Colonic mucosa (tissue), 4 donors: ENCODE results near the gene METTL23. TPM values are rescaled to one million over a fixed set of nuclear protein-coding genes. Genes with fewer than 3 reads are reported as not detected.

Source experiments
- DNase-seq: peaks from one replicate; pipeline ENCODE4 v3.0.0-alpha.2; 2020
- H3K27ac ChIP-seq: fragments of 200-600 bp; one replicate; pipeline ENCODE4 v1.8.0; 2021
- H3K27me3 ChIP-seq: fragments of 200-600 bp; one replicate; pipeline ENCODE4 v1.8.0; 2021
- H3K36me3 ChIP-seq: fragments of 200-600 bp; one replicate; pipeline ENCODE4 v1.8.0; 2021
- H3K4me1 ChIP-seq: fragments of 200-600 bp; one replicate; pipeline ENCODE4 v1.8.0; 2021; ENCODE audit warnings: mild to moderate bottlenecking
- H3K4me3 ChIP-seq: fragments of 200-600 bp; one replicate; pipeline ENCODE4 v1.8.0; 2021
- H3K9ac ChIP-seq, 2 donors: one replicate each; pipeline ENCODE4 v1.7.0; 2013; ENCODE audit warnings: control low read depth in 2 of 2, low read depth in 2 of 2, low read length in 2 of 2
- H3K9me3 ChIP-seq: fragments of 200-600 bp; one replicate; pipeline ENCODE4 v1.8.0; 2021
- CTCF ChIP-seq: fragments of 200-600 bp; IDR thresholded peaks from one replicate; pipeline ENCODE4 v1.8.0; 2022; ENCODE audit warnings: antibody characterized with exemption, mild to moderate bottlenecking
- intact Hi-C: fragments of 100-400 bp; cut with DNase I; formaldehyde crosslinking; loops from one replicate; pipeline ENCODE4 v1.14.1; 2022
- total RNA-seq, 2 donors: library from RNA; stranded (reverse); fragmentation: NEBNext Ultra II Directional in 1 of 2; extraction: Animal tissue kit (Norgen Biotek cat#: 25700) in 1 of 2; gene quantifications; one replicate each; pipeline ENCODE4 v1.2.1, GENCODE V29; 2021
- donor health status: healthy.
- donor health status: DM: no; HTN: no; CAD: no.
- donor health status: DM: no; HTN: no; CAD: no.

The METTL23 gene
- total RNA-seq, 2 donors from 2014 or later, result 21.7 to 29.7 TPM

GRCh38 chr17:76751416-76751993 lies 24.9 kb downstream of the METTL23 start:
- Histone ChIP-seq H3K4me3 (no peak overlapping the region), H3K9me3 (no peaks in the 10 kb centered on the region), H3K27me3 (no peaks in the 10 kb centered on the region), H3K27ac (no peak overlapping the region), H3K36me3 (no peaks in the 10 kb centered on the region), H3K4me1 (no peaks in the 10 kb centered on the region), H3K9ac (no peak overlapping the region)
- TF ChIP-seq CTCF, result no peak
- intact Hi-C loops, result no loop called here
- no peak for DNase-seq

- H3K27me3 ChIP-seq, result no peaks in the 10 kb centered on the region
- H3K36me3 ChIP-seq, result no peaks in the 10 kb centered on the region
- no peak overlapping the region for H3K4me3 ChIP-seq
- TF ChIP-seq CTCF, result no peak
- no peaks in the 10 kb centered on the region for H3K9me3 ChIP-seq
- no peak overlapping the region for H3K27ac ChIP-seq
- H3K9ac ChIP-seq, result no peak overlapping the region
- DNase-seq, result no peak
- no peaks in the 10 kb centered on the region for H3K4me1 ChIP-seq
- intact Hi-C loops, result no loop called here
These were observed 25.4 kb downstream of the METTL23 start for GRCh38 chr17:76752006-76752405.

- Histone ChIP-seq H3K4me3 (no peak overlapping the region), H3K9ac (no peak overlapping the region), H3K4me1 (no peaks in the 10 kb centered on the region), H3K27me3 (no peaks in the 10 kb centered on the region), H3K36me3 (no peaks in the 10 kb centered on the region), H3K27ac (no peak overlapping the region), H3K9me3 (no peaks in the 10 kb centered on the region)
- intact Hi-C loops, result no loop called here
- DNase-seq, result no peak
- TF ChIP-seq CTCF, result no peak
These were observed 26.7 kb downstream of the METTL23 start for GRCh38 chr17:76753061-76753961.

GRCh38 chr17:76755285-76755684 lies 28.6 kb downstream of the METTL23 start:
- TF ChIP-seq CTCF, result no peak
- H3K9me3 ChIP-seq, result no peaks in the 10 kb centered on the region
- no peak overlapping the region for H3K4me3 ChIP-seq
- H3K9ac ChIP-seq, result no peak overlapping the region
- no peak for DNase-seq
- no peaks in the 10 kb centered on the region for H3K36me3 ChIP-seq
- H3K27ac ChIP-seq, result no peak overlapping the region
- intact Hi-C loops, result no loop called here
- H3K27me3 ChIP-seq, result no peaks in the 10 kb centered on the region
- H3K4me1 ChIP-seq, result no peaks in the 10 kb centered on the region

- no peak for DNase-seq
- TF ChIP-seq CTCF, result no peak
- H3K27ac ChIP-seq, result no peak overlapping the region
- H3K27me3 ChIP-seq, result no peaks in the 10 kb centered on the region
- H3K36me3 ChIP-seq, result no peaks in the 10 kb centered on the region
- H3K9ac ChIP-seq, result no peak overlapping the region
- H3K4me3 ChIP-seq, result no peak overlapping the region
- no peaks in the 10 kb centered on the region for H3K4me1 ChIP-seq
- H3K9me3 ChIP-seq, result no peaks in the 10 kb centered on the region
- intact Hi-C loops, result no loop called here
These were observed 30.6 kb downstream of the METTL23 start for GRCh38 chr17:76757256-76757655.
